Measurements from ENCODE around the gene PCNX1.

Gene PCNX1

DNA sequence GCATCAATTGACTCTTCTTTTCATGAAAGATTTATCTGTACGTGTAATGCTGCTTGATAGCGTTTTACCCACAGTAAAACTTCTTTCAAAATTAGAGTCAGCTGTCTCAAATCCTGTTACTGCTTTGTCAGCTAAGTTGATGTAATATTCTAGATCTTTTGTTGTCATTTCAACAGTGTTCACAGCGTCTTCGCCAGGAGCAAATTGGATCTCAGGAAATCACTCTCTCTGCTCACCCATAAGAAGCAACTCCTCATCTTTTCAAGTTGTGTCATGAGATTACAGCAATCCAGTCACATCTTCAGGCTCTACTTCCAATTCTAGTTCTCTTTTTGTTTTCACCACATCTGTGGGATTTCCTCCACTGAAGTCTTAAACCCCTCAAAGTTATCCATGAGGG lies 9.5 kb downstream of the PCNX1 start:
- Histone ChIP-seq H3K9ac (ENCODE audit: low read length) (no peak overlapping the region), H3K9me3 (ENCODE audit: insufficient read depth, low read length) (no peaks in the 10 kb centered on the region), H3K27ac (ENCODE audit: low read depth, low read length) (no peak overlapping the region), H3K27me3 (ENCODE audit: low read length) (no peaks in the 10 kb centered on the region), H3K4me3 (ENCODE audit: insufficient read depth, low read length, poor library complexity, severe bottlenecking) (no peak overlapping the region), H2AFZ (ENCODE audit: low read depth, low read length, severe bottlenecking) (no peak overlapping the region), H3K36me3 (ENCODE audit: low read length) (0 out of 2 replicates have a peak, but pooled peaks cover 3% of the 10 kb centered on the region), H3K9me2 (replicated peaks; ENCODE audit: insufficient read depth, low read length) (no peaks in the 10 kb centered on the region), H3F3A (ENCODE audit: insufficient read depth) (no peaks in the 10 kb centered on the region), H3K4me2 (ENCODE audit: low read depth, low read length, poor library complexity, severe bottlenecking) (no peak overlapping the region), H3K79me2 (ENCODE audit: insufficient read depth, low read length) (peaks cover 52% of the 10 kb centered on the region), H4K20me1 (ENCODE audit: low read depth, low read length) (peaks cover 11% of the 10 kb centered on the region; the same call in 1 of the 2 replicates)
- no peak for TF ChIP-seq CTCF (IDR thresholded peaks at IDR 0.05; ENCODE audit: insufficient read depth, low read length, poor library complexity, severe bottlenecking)
- TF ChIP-seq EZH2phosphoT487 (conservative IDR thresholded peaks at IDR 0.05; ENCODE audit: low read length): no peak

DNA sequence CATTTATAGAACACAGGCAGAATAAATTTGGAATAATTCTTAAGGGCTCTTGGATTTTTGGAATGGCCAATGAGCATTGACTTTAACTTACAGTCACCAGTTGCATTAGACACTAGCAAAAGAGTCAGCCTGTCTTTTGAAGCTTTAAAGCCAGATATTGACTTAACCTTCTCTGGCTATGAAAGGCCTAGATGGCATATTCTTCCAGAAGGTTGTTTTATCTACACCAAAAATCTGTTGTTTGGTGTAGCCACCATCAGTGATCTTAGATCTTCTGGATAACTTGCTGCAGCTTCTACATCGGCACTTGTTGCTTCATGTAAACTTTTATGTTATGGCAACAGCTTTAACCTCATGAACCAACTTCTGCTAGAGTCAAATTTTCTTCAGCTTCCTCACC lies 10.4 kb downstream of the PCNX1 start:
- no peaks in the 10 kb centered on the region for H3K9me2 ChIP-seq (replicated peaks; ENCODE audit: insufficient read depth, low read length)
- no peak overlapping the region for H2AFZ ChIP-seq (ENCODE audit: low read depth, low read length, severe bottlenecking)
- no peaks in the 10 kb centered on the region for H3K27me3 ChIP-seq (ENCODE audit: low read length)
- H3F3A ChIP-seq (ENCODE audit: insufficient read depth): no peaks in the 10 kb centered on the region
- H3K36me3 ChIP-seq (ENCODE audit: low read length): 0 out of 2 replicates have a peak, but pooled peaks cover 3% of the 10 kb centered on the region
- H3K9me3 ChIP-seq (ENCODE audit: insufficient read depth, low read length): no peaks in the 10 kb centered on the region
- H3K9ac ChIP-seq (ENCODE audit: low read length): no peak overlapping the region
- H3K4me3 ChIP-seq (ENCODE audit: insufficient read depth, low read length, poor library complexity, severe bottlenecking): no peak overlapping the region
- no peak overlapping the region for H3K27ac ChIP-seq (ENCODE audit: low read depth, low read length)
- TF ChIP-seq CTCF (IDR thresholded peaks at IDR 0.05; ENCODE audit: insufficient read depth, low read length, poor library complexity, severe bottlenecking): no peak
- TF ChIP-seq EZH2phosphoT487 (conservative IDR thresholded peaks at IDR 0.05; ENCODE audit: low read length): no peak
- H3K4me2 ChIP-seq (ENCODE audit: low read depth, low read length, poor library complexity, severe bottlenecking): no peak overlapping the region
- peaks cover 48% of the 10 kb centered on the region for H3K79me2 ChIP-seq (ENCODE audit: insufficient read depth, low read length)
- H4K20me1 ChIP-seq (ENCODE audit: low read depth, low read length): peaks cover 17% of the 10 kb centered on the region

DNA sequence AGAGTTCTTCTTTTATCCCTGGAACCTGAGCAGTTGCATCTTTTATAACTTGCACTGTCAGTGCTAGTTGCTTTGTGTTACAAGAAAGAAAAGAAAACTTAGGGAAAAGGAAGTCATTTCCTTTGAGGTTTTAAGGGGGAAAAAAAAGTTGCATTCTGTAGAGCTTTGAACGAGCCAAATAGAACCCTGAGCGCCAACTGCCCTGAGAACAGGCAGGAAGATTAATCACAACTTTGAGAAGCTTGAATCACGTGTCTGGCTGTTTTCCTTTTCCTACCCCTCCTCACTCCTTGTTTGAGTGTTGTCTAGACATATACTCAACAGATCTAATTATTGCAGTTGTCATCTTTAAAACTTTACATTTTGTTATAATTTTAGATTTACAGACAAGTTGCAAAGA lies 12.5 kb downstream of the PCNX1 start:
- Histone ChIP-seq H2AFZ (ENCODE audit: low read depth, low read length, severe bottlenecking) (no peak overlapping the region), H3F3A (ENCODE audit: insufficient read depth) (no peaks in the 10 kb centered on the region), H3K27me3 (ENCODE audit: low read length) (no peaks in the 10 kb centered on the region), H4K20me1 (ENCODE audit: low read depth, low read length) (peaks cover 18% of the 10 kb centered on the region), H3K4me2 (ENCODE audit: low read depth, low read length, poor library complexity, severe bottlenecking) (no peak overlapping the region), H3K9me3 (ENCODE audit: insufficient read depth, low read length) (no peaks in the 10 kb centered on the region), H3K4me3 (ENCODE audit: insufficient read depth, low read length, poor library complexity, severe bottlenecking) (no peak overlapping the region), H3K79me2 (ENCODE audit: insufficient read depth, low read length) (peaks cover 32% of the 10 kb centered on the region), H3K9ac (ENCODE audit: low read length) (no peak overlapping the region), H3K36me3 (ENCODE audit: low read length) (no peaks in the 10 kb centered on the region), H3K27ac (ENCODE audit: low read depth, low read length) (no peak overlapping the region), H3K9me2 (replicated peaks; ENCODE audit: insufficient read depth, low read length) (no peaks in the 10 kb centered on the region)
- TF ChIP-seq CTCF (IDR thresholded peaks at IDR 0.05; ENCODE audit: insufficient read depth, low read length, poor library complexity, severe bottlenecking): no peak
- TF ChIP-seq EZH2phosphoT487 (conservative IDR thresholded peaks at IDR 0.05; ENCODE audit: low read length): no peak

All from SU-DHL-6 (cell line).